Activated CD4-positive, alpha-beta memory T cell treated with anti-CD3 and anti-CD28 coated beads, Interleukin-2, amount 10 ng/mL, durations not matched to agents 7 days and 5 days (primary cell): ENCODE results near the gene HDAC6. TPM values are rescaled to one million over a fixed set of nuclear protein-coding genes. Genes with fewer than 3 reads are reported as not detected.

Experiments
- CTCF ChIA-PET: fragments of 350-600 bp; sonication (Branson Sonifier 250); formaldehyde crosslinking; loops from one replicate; lab custom pipeline; 2021; ENCODE audit warnings: antibody characterized with exemption, inconsistent platforms; lab: Charles Lee
- POLR2A ChIA-PET: fragments of 350-600 bp; sonication (Branson Sonifier 250); formaldehyde crosslinking; loops from one replicate; lab custom pipeline; 2021; ENCODE audit warnings: antibody characterized with exemption; lab: Charles Lee
- DNase-seq: peaks from one replicate; pipeline ENCODE4 v3.0.0-alpha.2; 2020
- H3K27ac Mint-ChIP-seq: one replicate; pipeline ENCODE4 v1.8.0; 2021; ENCODE audit warnings: mild to moderate bottlenecking, mixed read lengths
- H3K27me3 Mint-ChIP-seq: one replicate; pipeline ENCODE4 v1.8.0; 2021; ENCODE audit warnings: mixed read lengths
- H3K36me3 Mint-ChIP-seq: one replicate; pipeline ENCODE4 v1.8.0; 2021; ENCODE audit warnings: low read depth, mixed read lengths
- H3K4me1 Mint-ChIP-seq: one replicate; pipeline ENCODE4 v1.8.0; 2021; ENCODE audit warnings: mixed read lengths
- H3K4me3 Mint-ChIP-seq: one replicate; pipeline ENCODE4 v1.8.0; 2021; ENCODE audit warnings: mild to moderate bottlenecking, mixed read lengths
- H3K9me3 Mint-ChIP-seq: one replicate; pipeline ENCODE4 v1.8.0; 2021; ENCODE audit warnings: mixed read lengths
- total RNA-seq, 2 experiments: library from RNA; stranded (reverse); gene quantifications; one replicate each; pipeline ENCODE4 v1.2.3, GENCODE V29; 2021

The HDAC6 gene
- total RNA-seq, 2 experiments from 2014 or later, result 89.0 to 90.3 TPM

GRCh38 chrX:48782795-48783194, 19.1 kb upstream of the HDAC6 start:
- Mint-ChIP-seq H3K9me3 (no peaks in the 10 kb centered on the region), H3K4me3 (no peak overlapping the region), H3K27ac (no peak overlapping the region), H3K4me1 (no peaks in the 10 kb centered on the region), H3K27me3 (peaks cover 9% of the 10 kb centered on the region), H3K36me3 (no peaks in the 10 kb centered on the region)
- ChIA-PET POLR2A (no interaction called here), CTCF (no interaction called here)
- DNase-seq, result no peak

GRCh38 chrX:48784726-48785125, 17.1 kb upstream of the HDAC6 start:
- Mint-ChIP-seq H3K36me3 (no peaks in the 10 kb centered on the region), H3K27me3 (peaks cover 9% of the 10 kb centered on the region), H3K4me1 (peaks cover 9% of the 10 kb centered on the region), H3K27ac (no peak overlapping the region), H3K4me3 (no peak overlapping the region), H3K9me3 (no peaks in the 10 kb centered on the region)
- POLR2A ChIA-PET, result interaction anchor here (0.8 to 1.3 kb wide), 2 partner anchors 16 to 168 kb away, joined by 3 to 4 read pairs; partner anchors contain the start of gene HDAC6
- CTCF ChIA-PET, result no interaction called here
- DNase-seq, result no peak

GRCh38 chrX:48785186-48785539, 16.7 kb upstream of the HDAC6 start:
- Mint-ChIP-seq H3K36me3 (no peaks in the 10 kb centered on the region), H3K4me3 (no peak overlapping the region), H3K27me3 (peaks cover 9% of the 10 kb centered on the region), H3K9me3 (no peaks in the 10 kb centered on the region), H3K4me1 (peaks cover 12% of the 10 kb centered on the region), H3K27ac (no peak overlapping the region)
- ChIA-PET POLR2A (interaction anchor here (0.8 to 1.3 kb wide), 2 partner anchors 16 to 168 kb away, joined by 3 to 4 read pairs; partner anchors contain the start of gene HDAC6), CTCF (no interaction called here)
- DNase-seq, result no peak

- Mint-ChIP-seq H3K9me3 (no peaks in the 10 kb centered on the region), H3K27me3 (peaks cover 9% of the 10 kb centered on the region), H3K36me3 (no peaks in the 10 kb centered on the region), H3K4me1 (peaks cover 14% of the 10 kb centered on the region), H3K4me3 (no peak overlapping the region), H3K27ac (no peak overlapping the region)
- DNase-seq, result no peak
- CTCF ChIA-PET, result no interaction called here
- POLR2A ChIA-PET, result no interaction called here
These were observed 16.2 kb upstream of the HDAC6 start for GRCh38 chrX:48785540-48786214.

GRCh38 chrX:48786341-48786800, 15.5 kb upstream of the HDAC6 start, which contains the start of gene GATA1:
GATA1 (plus strand) TSS chrX:48786590; CDS start chrX:48791110, 4,520 bp downstream.
- ChIA-PET POLR2A (no interaction called here), CTCF (no interaction called here)
- H3K36me3 Mint-ChIP-seq, result no peaks in the 10 kb centered on the region
- no peak for DNase-seq
- H3K9me3 Mint-ChIP-seq, result no peaks in the 10 kb centered on the region
- H3K27ac Mint-ChIP-seq, result no peak within 1 kb of the TSS
- no peak within 1 kb of the TSS for H3K4me3 Mint-ChIP-seq
- H3K27me3 Mint-ChIP-seq, result peaks cover 9% of the 10 kb centered on the region
- peaks cover 14% of the 10 kb centered on the region for H3K4me1 Mint-ChIP-seq

- ChIA-PET POLR2A (no interaction called here), CTCF (no interaction called here)
- H3K4me3 Mint-ChIP-seq, result no peak overlapping the region
- H3K4me1 Mint-ChIP-seq, result peaks cover 14% of the 10 kb centered on the region
- no peak overlapping the region for H3K27ac Mint-ChIP-seq
- H3K9me3 Mint-ChIP-seq, result no peaks in the 10 kb centered on the region
- no peak for DNase-seq
- peaks cover 9% of the 10 kb centered on the region for H3K27me3 Mint-ChIP-seq
- H3K36me3 Mint-ChIP-seq, result no peaks in the 10 kb centered on the region
These were observed 14.9 kb upstream of the HDAC6 start for GRCh38 chrX:48786825-48787504.

- ChIA-PET POLR2A (no interaction called here), CTCF (no interaction called here)
- no peak for DNase-seq
- Mint-ChIP-seq H3K9me3 (no peaks in the 10 kb centered on the region), H3K27me3 (peaks cover 9% of the 10 kb centered on the region), H3K36me3 (no peaks in the 10 kb centered on the region), H3K4me3 (no peak overlapping the region), H3K4me1 (peaks cover 14% of the 10 kb centered on the region), H3K27ac (no peak overlapping the region)
These were observed 14.1 kb upstream of the HDAC6 start for GRCh38 chrX:48787505-48788443.

GRCh38 chrX:48789366-48790220, 12.3 kb upstream of the HDAC6 start:
- ChIA-PET CTCF (no interaction called here), POLR2A (no interaction called here)
- Mint-ChIP-seq H3K27ac (no peak overlapping the region), H3K4me1 (peaks cover 14% of the 10 kb centered on the region), H3K9me3 (no peaks in the 10 kb centered on the region), H3K36me3 (no peaks in the 10 kb centered on the region), H3K4me3 (no peak overlapping the region), H3K27me3 (peaks cover 9% of the 10 kb centered on the region)
- no peak for DNase-seq

- POLR2A ChIA-PET, result no interaction called here
These were observed 11.4 kb upstream of the HDAC6 start for GRCh38 chrX:48790477-48790876.

GRCh38 chrX:48791063-48791820, 10.6 kb upstream of the HDAC6 start:
- CTCF ChIA-PET, result no interaction called here

More at GRCh38 chrX:48790477-48790876, 11.4 kb upstream of the HDAC6 start:
- Mint-ChIP-seq H3K4me3 (no peak overlapping the region), H3K27me3 (peaks cover 9% of the 10 kb centered on the region), H3K4me1 (peaks cover 14% of the 10 kb centered on the region), H3K36me3 (no peaks in the 10 kb centered on the region), H3K27ac (no peak overlapping the region), H3K9me3 (no peaks in the 10 kb centered on the region)
- DNase-seq, result no peak
- CTCF ChIA-PET, result no interaction called here

GRCh38 chrX:48792219-48792618, 9.6 kb upstream of the HDAC6 start:
- POLR2A ChIA-PET, result interaction anchor here (1.0 kb wide), 1 partner anchor 9 kb away, joined by 4 read pairs; the partner anchor contains the start of gene HDAC6

More at GRCh38 chrX:48791063-48791820, 10.6 kb upstream of the HDAC6 start:
- H3K9me3 Mint-ChIP-seq, result no peaks in the 10 kb centered on the region
- no peak for DNase-seq
- peaks cover 14% of the 10 kb centered on the region for H3K4me1 Mint-ChIP-seq
- no peak overlapping the region for H3K27ac Mint-ChIP-seq
- H3K36me3 Mint-ChIP-seq, result no peaks in the 10 kb centered on the region
- H3K4me3 Mint-ChIP-seq, result no peak overlapping the region
- POLR2A ChIA-PET, result no interaction called here
- peaks cover 9% of the 10 kb centered on the region for H3K27me3 Mint-ChIP-seq

More at GRCh38 chrX:48792219-48792618, 9.6 kb upstream of the HDAC6 start:
- peaks cover 3% of the 10 kb centered on the region for H3K27me3 Mint-ChIP-seq
- H3K4me3 Mint-ChIP-seq, result no peak overlapping the region
- CTCF ChIA-PET, result no interaction called here
- peaks cover 14% of the 10 kb centered on the region for H3K4me1 Mint-ChIP-seq
- H3K36me3 Mint-ChIP-seq, result no peaks in the 10 kb centered on the region
- no peak overlapping the region for H3K27ac Mint-ChIP-seq
- DNase-seq, result no peak
- H3K9me3 Mint-ChIP-seq, result no peaks in the 10 kb centered on the region
